Neural crest cell (in vitro differentiated cells): ENCODE data around the gene AP1M2. TPM values are rescaled to one million over a fixed set of nuclear protein-coding genes. Genes with fewer than 3 reads are reported as not detected.

Source experiments
- DNase-seq: peaks from one replicate; pipeline ENCODE4 v3.0.0; 2021; ENCODE audit warnings: low read depth, mixed read lengths, low spot score
- H3K27ac Mint-ChIP-seq: one replicate; pipeline ENCODE4 v1.8.0; 2021; ENCODE audit warnings: mild to moderate bottlenecking, mixed read lengths; ENCODE audit not compliant: unreplicated experiment
- H3K27me3 Mint-ChIP-seq: 2 replicates; pipeline ENCODE4 v1.8.0; 2021; ENCODE audit warnings: low read depth, mild to moderate bottlenecking, mixed read lengths
- H3K36me3 Mint-ChIP-seq: 2 replicates; pipeline ENCODE4 v1.8.0; 2021; ENCODE audit warnings: low read depth, mild to moderate bottlenecking, mixed read lengths
- H3K4me1 Mint-ChIP-seq: 2 replicates; pipeline ENCODE4 v1.8.0; 2021; ENCODE audit warnings: mixed read lengths
- H3K4me3 Mint-ChIP-seq: one replicate; pipeline ENCODE4 v1.8.0; 2021; ENCODE audit warnings: mild to moderate bottlenecking, mixed read lengths
- H3K9me3 Mint-ChIP-seq: 2 replicates; pipeline ENCODE4 v1.8.0; 2021; ENCODE audit warnings: mixed read lengths
- CTCF ChIP-seq: fragments of 200-600 bp; sonication (generic); conservative IDR thresholded peaks from 2 replicates; pipeline ENCODE4 v1.5.0; 2021; ENCODE audit warnings: antibody characterized with exemption, mild to moderate bottlenecking
- total RNA-seq: library from RNA; stranded (reverse); gene quantifications from 2 replicates; pipeline ENCODE4 v1.2.1, GENCODE V29; 2021

The AP1M2 gene
- total RNA-seq, 1 donor from 2014 or later, result not detected

DNA sequence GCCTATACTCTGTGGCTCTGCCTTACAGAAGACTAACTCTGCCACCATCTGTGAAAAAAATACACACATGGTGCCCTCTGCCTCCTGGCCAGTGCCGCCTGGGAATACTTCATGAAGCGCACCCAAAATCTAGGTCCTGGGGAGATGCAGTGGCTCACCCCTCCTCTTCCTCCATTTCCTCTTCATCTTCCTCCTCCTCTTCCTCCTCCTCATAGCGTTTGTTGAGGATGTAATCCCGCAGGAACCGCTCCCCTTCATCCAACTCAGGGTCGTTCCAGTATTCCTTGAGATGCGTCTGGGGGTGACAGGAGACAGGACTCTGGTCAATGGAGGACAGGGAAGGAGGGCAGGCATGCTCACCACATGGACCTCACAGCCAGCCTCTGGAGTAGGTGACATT is 27.0 kb downstream of the AP1M2 start:
- TF ChIP-seq CTCF, result no peak

DNA sequence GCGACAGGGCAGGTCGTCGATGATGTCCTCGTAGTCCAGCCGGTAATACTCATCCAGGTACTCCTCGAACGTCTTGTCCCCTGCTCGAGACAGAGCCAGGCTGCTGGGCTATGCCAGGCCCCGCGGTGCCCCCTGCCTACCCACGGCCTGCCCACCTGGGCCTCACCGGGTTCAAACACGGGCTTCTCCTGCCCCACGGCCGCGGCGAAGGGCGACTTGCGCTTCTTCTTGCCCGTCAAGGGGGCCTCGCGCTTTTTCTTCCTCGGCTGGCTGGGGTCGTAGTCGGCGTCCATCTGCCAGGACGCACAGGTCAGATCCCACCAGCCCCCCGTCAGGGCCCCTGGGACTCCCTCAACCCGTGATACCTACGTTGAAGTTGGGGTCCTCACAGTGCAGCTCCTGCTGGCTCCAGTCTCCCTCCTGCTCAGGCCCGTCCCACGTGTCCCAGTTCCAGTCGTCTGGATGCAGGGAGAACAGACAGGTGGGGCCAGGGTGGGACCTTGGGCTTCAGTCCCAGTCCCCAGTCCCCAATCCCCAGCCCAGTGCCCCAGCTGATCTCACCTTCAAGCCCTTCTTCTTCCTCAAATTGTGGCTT is 29.4 kb downstream of the AP1M2 start:
- Mint-ChIP-seq H3K9me3 (no peaks in the 10 kb centered on the region), H3K4me1 (no peaks in the 10 kb centered on the region), H3K27me3 (no peaks in the 10 kb centered on the region), H3K36me3 (peaks cover 10% of the 10 kb centered on the region), H3K4me3 (peak overlapping the region; percentile 68), H3K27ac (no peak overlapping the region)
- no peak for TF ChIP-seq CTCF
- no peak for DNase-seq

More for the DNA sequence above, 27.0 kb downstream of the AP1M2 start:
- H3K27ac Mint-ChIP-seq, result no peak overlapping the region
- no peak overlapping the region for H3K4me3 Mint-ChIP-seq
- no peaks in the 10 kb centered on the region for H3K27me3 Mint-ChIP-seq
- H3K9me3 Mint-ChIP-seq, result no peaks in the 10 kb centered on the region
- peaks cover 7% of the 10 kb centered on the region for H3K36me3 Mint-ChIP-seq
- peaks cover 8% of the 10 kb centered on the region for H3K4me1 Mint-ChIP-seq
- no peak for DNase-seq

GRCh38 chr19:10555610-10555973 is 31.5 kb downstream of the AP1M2 start:
- H3K27ac Mint-ChIP-seq, result no peak overlapping the region

GRCh38 chr19:10554760-10555609 is 32.1 kb downstream of the AP1M2 start:
- DNase-seq, result no peak
- H3K27me3 Mint-ChIP-seq, result no peaks in the 10 kb centered on the region
- no peak overlapping the region for H3K27ac Mint-ChIP-seq
- peak; percentile 34 for TF ChIP-seq CTCF
- peaks cover 7% of the 10 kb centered on the region for H3K36me3 Mint-ChIP-seq
- no peaks in the 10 kb centered on the region for H3K9me3 Mint-ChIP-seq
- no peaks in the 10 kb centered on the region for H3K4me1 Mint-ChIP-seq
- H3K4me3 Mint-ChIP-seq, result no peak overlapping the region

More at GRCh38 chr19:10555610-10555973, 31.5 kb downstream of the AP1M2 start:
- Mint-ChIP-seq H3K36me3 (peaks cover 7% of the 10 kb centered on the region), H3K4me3 (peak overlapping the region; percentile 31), H3K4me1 (no peaks in the 10 kb centered on the region), H3K27me3 (no peaks in the 10 kb centered on the region), H3K9me3 (no peaks in the 10 kb centered on the region)
- no peak for DNase-seq
- no peak for TF ChIP-seq CTCF

GRCh38 chr19:10553943-10554381 is 33.1 kb downstream of the AP1M2 start:
- H3K4me3 Mint-ChIP-seq, result no peak overlapping the region
- no peak for TF ChIP-seq CTCF
- H3K27ac Mint-ChIP-seq, result no peak overlapping the region
- H3K27me3 Mint-ChIP-seq, result no peaks in the 10 kb centered on the region
- DNase-seq, result no peak
- H3K4me1 Mint-ChIP-seq, result no peaks in the 10 kb centered on the region
- H3K9me3 Mint-ChIP-seq, result no peaks in the 10 kb centered on the region
- peaks cover 7% of the 10 kb centered on the region for H3K36me3 Mint-ChIP-seq
